Suprapubic skin (tissue), 3 donors: ENCODE measurements around the gene MIPOL1.

ENCODE experiments used
- EP300 ChIP-seq: sonication (generic); formaldehyde crosslinking; IDR thresholded peaks from one replicate; pipeline ENCODE4 v1.6.1; 2017; ENCODE audit warnings: antibody characterized with exemption
- POLR2A ChIP-seq, 2 donors: fragments of 450-650 bp; IDR thresholded peaks; one replicate each; pipeline ENCODE4 v1.6.1; 2017; ENCODE audit warnings: antibody characterized with exemption in 2 of 2, mild to moderate bottlenecking in 2 of 2, moderate library complexity in 2 of 2
- TF ChIP-seq, protein P1 (sequence below), 2 donors: fragments of 200-600 bp in 1 of 2; fragments of 450-650 bp in 1 of 2; sonication (generic) in 1 of 2; IDR thresholded peaks; one replicate each; pipeline ENCODE4 v1.5.1; 2016 to 2019; ENCODE audit warnings: antibody characterized with exemption in 2 of 2, mild to moderate bottlenecking in 1 of 2, moderate library complexity in 1 of 2

GRCh38 chr14:37482428-37482827 lies 284.7 kb downstream of the MIPOL1 start:
- TF ChIP-seq POLR2A (IDR thresholded peaks at IDR 0.05) (no peak), EP300 (no peak)
- TF ChIP-seq, protein P1, sequence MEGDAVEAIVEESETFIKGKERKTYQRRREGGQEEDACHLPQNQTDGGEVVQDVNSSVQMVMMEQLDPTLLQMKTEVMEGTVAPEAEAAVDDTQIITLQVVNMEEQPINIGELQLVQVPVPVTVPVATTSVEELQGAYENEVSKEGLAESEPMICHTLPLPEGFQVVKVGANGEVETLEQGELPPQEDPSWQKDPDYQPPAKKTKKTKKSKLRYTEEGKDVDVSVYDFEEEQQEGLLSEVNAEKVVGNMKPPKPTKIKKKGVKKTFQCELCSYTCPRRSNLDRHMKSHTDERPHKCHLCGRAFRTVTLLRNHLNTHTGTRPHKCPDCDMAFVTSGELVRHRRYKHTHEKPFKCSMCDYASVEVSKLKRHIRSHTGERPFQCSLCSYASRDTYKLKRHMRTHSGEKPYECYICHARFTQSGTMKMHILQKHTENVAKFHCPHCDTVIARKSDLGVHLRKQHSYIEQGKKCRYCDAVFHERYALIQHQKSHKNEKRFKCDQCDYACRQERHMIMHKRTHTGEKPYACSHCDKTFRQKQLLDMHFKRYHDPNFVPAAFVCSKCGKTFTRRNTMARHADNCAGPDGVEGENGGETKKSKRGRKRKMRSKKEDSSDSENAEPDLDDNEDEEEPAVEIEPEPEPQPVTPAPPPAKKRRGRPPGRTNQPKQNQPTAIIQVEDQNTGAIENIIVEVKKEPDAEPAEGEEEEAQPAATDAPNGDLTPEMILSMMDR (IDR thresholded peaks at IDR 0.05) = no peak
